HEK293 (cell line): ENCODE results near the gene MAPRE3.

Experiments
- BCL11B ChIP-seq: fragments of 450-650 bp; formaldehyde crosslinking; IDR thresholded peaks from 2 replicates; pipeline ENCODE4 v1.5.1; 2016; ENCODE audit warnings: low read depth, missing biosample characterization, missing genetic modification characterization
- HOXC10 ChIP-seq: sonication (generic); formaldehyde crosslinking; IDR thresholded peaks from 2 replicates; pipeline ENCODE4 v1.8.1; 2023; ENCODE audit warnings: mild to moderate bottlenecking, missing genetic modification reagents
- TRIM28 ChIP-seq: IDR thresholded peaks from 2 replicates; pipeline ENCODE4 v1.6.1; 2011; ENCODE audit warnings: low read length, control low read depth, borderline replicate concordance
- WT1 ChIP-seq: fragments of 450-650 bp; formaldehyde crosslinking; IDR thresholded peaks from 2 replicates; pipeline ENCODE4 v1.5.1; 2016; ENCODE audit warnings: missing biosample characterization, missing genetic modification characterization
- ZBTB8A ChIP-seq: fragments of 450-650 bp; formaldehyde crosslinking; IDR thresholded peaks from 2 replicates; pipeline ENCODE4 v1.5.1; 2016; ENCODE audit warnings: missing biosample characterization, missing genetic modification characterization
- ZFP3 ChIP-seq: fragments of 450-650 bp; formaldehyde crosslinking; IDR thresholded peaks from 2 replicates; pipeline ENCODE4 v1.5.1; 2016; ENCODE audit warnings: low read depth, missing biosample characterization, missing genetic modification characterization
- ZNF16 ChIP-seq: fragments of 450-650 bp; formaldehyde crosslinking; IDR thresholded peaks from 2 replicates; pipeline ENCODE4 v1.5.1; 2016; ENCODE audit warnings: low read depth, missing biosample characterization, missing genetic modification characterization
- ZNF174 ChIP-seq: fragments of 450-650 bp; formaldehyde crosslinking; IDR thresholded peaks from 2 replicates; pipeline ENCODE4 v1.5.0; 2017; ENCODE audit warnings: missing biosample characterization, mild to moderate bottlenecking, missing genetic modification characterization
- ZNF292 ChIP-seq: fragments of 450-650 bp; formaldehyde crosslinking; IDR thresholded peaks from 2 replicates; pipeline ENCODE4 v1.5.1; 2016; ENCODE audit warnings: low read depth, missing biosample characterization, missing genetic modification characterization, borderline replicate concordance
- ZNF473 ChIP-seq: fragments of 450-650 bp; formaldehyde crosslinking; IDR thresholded peaks from 2 replicates; pipeline ENCODE4 v1.5.1; 2017; ENCODE audit warnings: missing biosample characterization, missing genetic modification characterization
- ZNF530 ChIP-seq: fragments of 450-650 bp; formaldehyde crosslinking; IDR thresholded peaks from 2 replicates; pipeline ENCODE4 v1.5.1; 2016; ENCODE audit warnings: low read depth, missing biosample characterization, missing genetic modification characterization
- ZNF600 ChIP-seq: fragments of 450-650 bp; formaldehyde crosslinking; IDR thresholded peaks from 2 replicates; pipeline ENCODE4 v1.5.1; 2016; ENCODE audit warnings: missing biosample characterization, missing genetic modification characterization
- ZNF610 ChIP-seq: fragments of 450-650 bp; formaldehyde crosslinking; IDR thresholded peaks from 2 replicates; pipeline ENCODE4 v1.5.1; 2016; ENCODE audit warnings: missing biosample characterization, missing genetic modification characterization, borderline replicate concordance
- ZNF707 ChIP-seq: fragments of 450-650 bp; formaldehyde crosslinking; IDR thresholded peaks from 2 replicates; pipeline ENCODE4 v1.5.1; 2016; ENCODE audit warnings: missing biosample characterization, missing genetic modification characterization
- TF ChIP-seq, protein P1 (sequence below): fragments of 450-650 bp; formaldehyde crosslinking; IDR thresholded peaks from 2 replicates; pipeline ENCODE4 v1.5.1; 2016; ENCODE audit warnings: missing biosample characterization, missing genetic modification characterization, borderline replicate concordance
- TF ChIP-seq, protein P2 (sequence below): fragments of 450-650 bp; formaldehyde crosslinking; IDR thresholded peaks from 2 replicates; pipeline ENCODE4 v1.5.1; 2017; ENCODE audit warnings: missing biosample characterization, mild to moderate bottlenecking, missing genetic modification characterization, moderate library complexity
- TF ChIP-seq, protein P3 (sequence below): fragments of 450-650 bp; formaldehyde crosslinking; IDR thresholded peaks from 2 replicates; pipeline ENCODE4 v1.5.1; 2016; ENCODE audit warnings: missing biosample characterization, missing genetic modification characterization
- TF ChIP-seq, protein P4 (sequence below): fragments of 450-650 bp; formaldehyde crosslinking; conservative IDR thresholded peaks from 2 replicates; pipeline ENCODE4 v1.5.1; 2016; ENCODE audit warnings: low read depth, missing biosample characterization, missing genetic modification characterization
- TF ChIP-seq, protein P5 (sequence below): fragments of 450-650 bp; IDR thresholded peaks from 2 replicates; pipeline ENCODE4 v1.5.1; 2018; ENCODE audit warnings: missing biosample characterization, missing genetic modification characterization
- TF ChIP-seq, protein P6 (sequence below): fragments of 450-650 bp; formaldehyde crosslinking; IDR thresholded peaks from 2 replicates; pipeline ENCODE4 v1.5.1; 2017; ENCODE audit warnings: missing biosample characterization, missing genetic modification characterization

The MAPRE3 gene

DNA sequence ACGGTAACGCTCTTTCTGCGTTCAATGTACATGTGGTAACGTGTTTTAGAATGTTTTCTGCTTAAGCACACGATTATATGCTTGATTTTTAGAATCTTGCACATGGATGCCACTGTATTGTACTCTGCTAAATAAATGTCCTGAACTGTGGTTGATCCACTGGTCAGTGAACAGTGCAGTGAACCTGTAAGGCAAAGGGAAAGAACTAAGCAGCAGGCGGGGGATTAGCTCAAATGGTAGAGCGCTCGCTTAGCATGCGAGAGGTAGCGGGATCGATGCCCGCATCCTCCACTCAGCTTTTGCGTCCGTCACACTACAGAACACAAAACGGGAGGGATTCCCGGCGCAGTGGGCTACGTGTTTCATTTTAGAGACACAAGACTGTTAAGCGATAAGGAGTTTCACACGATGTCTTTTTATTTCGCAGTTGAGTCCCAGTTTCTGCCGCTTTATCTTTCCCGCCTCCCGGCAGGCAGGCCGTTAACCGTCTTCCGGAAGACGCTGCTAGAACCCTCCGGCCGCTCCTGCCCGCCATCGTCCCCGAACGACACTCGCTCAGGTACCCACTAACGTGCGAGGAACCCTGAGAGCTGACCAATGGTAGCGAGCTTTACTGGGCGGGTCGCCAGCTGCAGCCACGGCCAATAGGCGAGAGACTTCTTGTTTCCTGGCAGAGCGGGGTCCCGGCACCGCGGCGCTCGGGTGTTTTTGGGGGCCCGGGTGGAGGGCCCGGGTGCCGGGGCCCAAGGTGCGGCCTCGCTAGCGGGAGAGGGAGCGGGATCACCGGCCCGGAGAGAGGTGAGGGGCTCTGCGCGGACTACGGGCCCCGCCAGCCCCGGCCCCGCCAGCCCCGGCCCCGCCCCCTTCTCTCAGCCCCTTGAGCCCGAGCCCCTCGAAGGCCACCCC is 80.8 kb downstream of the MAPRE3 start, which contains the start of gene AGBL5 (continued):
- TF ChIP-seq, protein P1, sequence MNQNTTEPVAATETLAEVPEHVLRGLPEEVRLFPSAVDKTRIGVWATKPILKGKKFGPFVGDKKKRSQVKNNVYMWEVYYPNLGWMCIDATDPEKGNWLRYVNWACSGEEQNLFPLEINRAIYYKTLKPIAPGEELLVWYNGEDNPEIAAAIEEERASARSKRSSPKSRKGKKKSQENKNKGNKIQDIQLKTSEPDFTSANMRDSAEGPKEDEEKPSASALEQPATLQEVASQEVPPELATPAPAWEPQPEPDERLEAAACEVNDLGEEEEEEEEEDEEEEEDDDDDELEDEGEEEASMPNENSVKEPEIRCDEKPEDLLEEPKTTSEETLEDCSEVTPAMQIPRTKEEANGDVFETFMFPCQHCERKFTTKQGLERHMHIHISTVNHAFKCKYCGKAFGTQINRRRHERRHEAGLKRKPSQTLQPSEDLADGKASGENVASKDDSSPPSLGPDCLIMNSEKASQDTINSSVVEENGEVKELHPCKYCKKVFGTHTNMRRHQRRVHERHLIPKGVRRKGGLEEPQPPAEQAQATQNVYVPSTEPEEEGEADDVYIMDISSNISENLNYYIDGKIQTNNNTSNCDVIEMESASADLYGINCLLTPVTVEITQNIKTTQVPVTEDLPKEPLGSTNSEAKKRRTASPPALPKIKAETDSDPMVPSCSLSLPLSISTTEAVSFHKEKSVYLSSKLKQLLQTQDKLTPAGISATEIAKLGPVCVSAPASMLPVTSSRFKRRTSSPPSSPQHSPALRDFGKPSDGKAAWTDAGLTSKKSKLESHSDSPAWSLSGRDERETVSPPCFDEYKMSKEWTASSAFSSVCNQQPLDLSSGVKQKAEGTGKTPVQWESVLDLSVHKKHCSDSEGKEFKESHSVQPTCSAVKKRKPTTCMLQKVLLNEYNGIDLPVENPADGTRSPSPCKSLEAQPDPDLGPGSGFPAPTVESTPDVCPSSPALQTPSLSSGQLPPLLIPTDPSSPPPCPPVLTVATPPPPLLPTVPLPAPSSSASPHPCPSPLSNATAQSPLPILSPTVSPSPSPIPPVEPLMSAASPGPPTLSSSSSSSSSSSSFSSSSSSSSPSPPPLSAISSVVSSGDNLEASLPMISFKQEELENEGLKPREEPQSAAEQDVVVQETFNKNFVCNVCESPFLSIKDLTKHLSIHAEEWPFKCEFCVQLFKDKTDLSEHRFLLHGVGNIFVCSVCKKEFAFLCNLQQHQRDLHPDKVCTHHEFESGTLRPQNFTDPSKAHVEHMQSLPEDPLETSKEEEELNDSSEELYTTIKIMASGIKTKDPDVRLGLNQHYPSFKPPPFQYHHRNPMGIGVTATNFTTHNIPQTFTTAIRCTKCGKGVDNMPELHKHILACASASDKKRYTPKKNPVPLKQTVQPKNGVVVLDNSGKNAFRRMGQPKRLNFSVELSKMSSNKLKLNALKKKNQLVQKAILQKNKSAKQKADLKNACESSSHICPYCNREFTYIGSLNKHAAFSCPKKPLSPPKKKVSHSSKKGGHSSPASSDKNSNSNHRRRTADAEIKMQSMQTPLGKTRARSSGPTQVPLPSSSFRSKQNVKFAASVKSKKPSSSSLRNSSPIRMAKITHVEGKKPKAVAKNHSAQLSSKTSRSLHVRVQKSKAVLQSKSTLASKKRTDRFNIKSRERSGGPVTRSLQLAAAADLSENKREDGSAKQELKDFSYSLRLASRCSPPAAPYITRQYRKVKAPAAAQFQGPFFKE (tag by site-specific recombination) = no peak
- TF ChIP-seq ZNF292 (tag by site-specific recombination) = no peak
- no peak for TF ChIP-seq ZNF530 (tag by site-specific recombination)
- TF ChIP-seq ZNF707 (tag by site-specific recombination) = no peak
- no peak for TF ChIP-seq ZNF16 (tag by site-specific recombination)
- TF ChIP-seq, protein P2, sequence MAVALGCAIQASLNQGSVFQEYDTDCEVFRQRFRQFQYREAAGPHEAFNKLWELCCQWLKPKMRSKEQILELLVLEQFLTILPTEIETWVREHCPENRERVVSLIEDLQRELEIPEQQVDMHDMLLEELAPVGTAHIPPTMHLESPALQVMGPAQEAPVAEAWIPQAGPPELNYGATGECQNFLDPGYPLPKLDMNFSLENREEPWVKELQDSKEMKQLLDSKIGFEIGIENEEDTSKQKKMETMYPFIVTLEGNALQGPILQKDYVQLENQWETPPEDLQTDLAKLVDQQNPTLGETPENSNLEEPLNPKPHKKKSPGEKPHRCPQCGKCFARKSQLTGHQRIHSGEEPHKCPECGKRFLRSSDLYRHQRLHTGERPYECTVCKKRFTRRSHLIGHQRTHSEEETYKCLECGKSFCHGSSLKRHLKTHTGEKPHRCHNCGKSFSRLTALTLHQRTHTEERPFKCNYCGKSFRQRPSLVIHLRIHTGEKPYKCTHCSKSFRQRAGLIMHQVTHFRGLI (tag by site-specific recombination) = peak; percentile 24; the same call in 1 of the 2 replicates
- TF ChIP-seq ZNF174 (tag by site-specific recombination) = no peak
- TF ChIP-seq, protein P3, sequence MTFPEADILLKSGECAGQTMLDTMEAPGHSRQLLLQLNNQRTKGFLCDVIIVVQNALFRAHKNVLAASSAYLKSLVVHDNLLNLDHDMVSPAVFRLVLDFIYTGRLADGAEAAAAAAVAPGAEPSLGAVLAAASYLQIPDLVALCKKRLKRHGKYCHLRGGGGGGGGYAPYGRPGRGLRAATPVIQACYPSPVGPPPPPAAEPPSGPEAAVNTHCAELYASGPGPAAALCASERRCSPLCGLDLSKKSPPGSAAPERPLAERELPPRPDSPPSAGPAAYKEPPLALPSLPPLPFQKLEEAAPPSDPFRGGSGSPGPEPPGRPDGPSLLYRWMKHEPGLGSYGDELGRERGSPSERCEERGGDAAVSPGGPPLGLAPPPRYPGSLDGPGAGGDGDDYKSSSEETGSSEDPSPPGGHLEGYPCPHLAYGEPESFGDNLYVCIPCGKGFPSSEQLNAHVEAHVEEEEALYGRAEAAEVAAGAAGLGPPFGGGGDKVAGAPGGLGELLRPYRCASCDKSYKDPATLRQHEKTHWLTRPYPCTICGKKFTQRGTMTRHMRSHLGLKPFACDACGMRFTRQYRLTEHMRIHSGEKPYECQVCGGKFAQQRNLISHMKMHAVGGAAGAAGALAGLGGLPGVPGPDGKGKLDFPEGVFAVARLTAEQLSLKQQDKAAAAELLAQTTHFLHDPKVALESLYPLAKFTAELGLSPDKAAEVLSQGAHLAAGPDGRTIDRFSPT (tag by site-specific recombination) = peak; percentile 67; the same call in 1 of the 2 replicates
- TF ChIP-seq WT1 = no peak; the same call in none of the 2 replicates
- TF ChIP-seq ZFP3 (tag by site-specific recombination) = no peak; the same call in 1 of the 2 replicates
- no peak for TF ChIP-seq HOXC10 (CRISPR knock-in tag)
- TF ChIP-seq, protein P4, sequence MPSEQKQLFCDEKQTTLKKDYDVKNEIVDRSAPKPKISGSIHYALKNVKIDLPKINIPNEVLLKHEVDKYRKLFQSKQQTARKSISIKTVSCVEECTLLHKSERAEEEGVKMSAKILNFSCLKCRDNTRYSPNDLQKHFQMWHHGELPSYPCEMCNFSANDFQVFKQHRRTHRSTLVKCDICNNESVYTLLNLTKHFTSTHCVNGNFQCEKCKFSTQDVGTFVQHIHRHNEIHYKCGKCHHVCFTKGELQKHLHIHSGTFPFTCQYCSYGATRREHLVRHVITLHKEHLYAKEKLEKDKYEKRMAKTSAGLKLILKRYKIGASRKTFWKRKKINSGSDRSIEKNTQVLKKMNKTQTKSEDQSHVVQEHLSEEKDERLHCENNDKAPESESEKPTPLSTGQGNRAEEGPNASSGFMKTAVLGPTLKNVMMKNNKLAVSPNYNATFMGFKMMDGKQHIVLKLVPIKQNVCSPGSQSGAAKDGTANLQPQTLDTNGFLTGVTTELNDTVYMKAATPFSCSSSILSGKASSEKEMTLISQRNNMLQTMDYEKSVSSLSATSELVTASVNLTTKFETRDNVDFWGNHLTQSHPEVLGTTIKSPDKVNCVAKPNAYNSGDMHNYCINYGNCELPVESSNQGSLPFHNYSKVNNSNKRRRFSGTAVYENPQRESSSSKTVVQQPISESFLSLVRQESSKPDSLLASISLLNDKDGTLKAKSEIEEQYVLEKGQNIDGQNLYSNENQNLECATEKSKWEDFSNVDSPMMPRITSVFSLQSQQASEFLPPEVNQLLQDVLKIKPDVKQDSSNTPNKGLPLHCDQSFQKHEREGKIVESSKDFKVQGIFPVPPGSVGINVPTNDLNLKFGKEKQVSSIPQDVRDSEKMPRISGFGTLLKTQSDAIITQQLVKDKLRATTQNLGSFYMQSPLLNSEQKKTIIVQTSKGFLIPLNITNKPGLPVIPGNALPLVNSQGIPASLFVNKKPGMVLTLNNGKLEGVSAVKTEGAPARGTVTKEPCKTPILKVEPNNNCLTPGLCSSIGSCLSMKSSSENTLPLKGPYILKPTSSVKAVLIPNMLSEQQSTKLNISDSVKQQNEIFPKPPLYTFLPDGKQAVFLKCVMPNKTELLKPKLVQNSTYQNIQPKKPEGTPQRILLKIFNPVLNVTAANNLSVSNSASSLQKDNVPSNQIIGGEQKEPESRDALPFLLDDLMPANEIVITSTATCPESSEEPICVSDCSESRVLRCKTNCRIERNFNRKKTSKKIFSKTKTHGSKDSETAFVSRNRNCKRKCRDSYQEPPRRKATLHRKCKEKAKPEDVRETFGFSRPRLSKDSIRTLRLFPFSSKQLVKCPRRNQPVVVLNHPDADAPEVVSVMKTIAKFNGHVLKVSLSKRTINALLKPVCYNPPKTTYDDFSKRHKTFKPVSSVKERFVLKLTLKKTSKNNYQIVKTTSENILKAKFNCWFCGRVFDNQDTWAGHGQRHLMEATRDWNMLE = no peak; the same call in 1 of the 2 replicates
- TF ChIP-seq ZNF473 = no peak
- TF ChIP-seq ZNF610 (tag by site-specific recombination) = peak; percentile 91
- peak; percentile 96 for TF ChIP-seq TRIM28
- TF ChIP-seq, protein P5, sequence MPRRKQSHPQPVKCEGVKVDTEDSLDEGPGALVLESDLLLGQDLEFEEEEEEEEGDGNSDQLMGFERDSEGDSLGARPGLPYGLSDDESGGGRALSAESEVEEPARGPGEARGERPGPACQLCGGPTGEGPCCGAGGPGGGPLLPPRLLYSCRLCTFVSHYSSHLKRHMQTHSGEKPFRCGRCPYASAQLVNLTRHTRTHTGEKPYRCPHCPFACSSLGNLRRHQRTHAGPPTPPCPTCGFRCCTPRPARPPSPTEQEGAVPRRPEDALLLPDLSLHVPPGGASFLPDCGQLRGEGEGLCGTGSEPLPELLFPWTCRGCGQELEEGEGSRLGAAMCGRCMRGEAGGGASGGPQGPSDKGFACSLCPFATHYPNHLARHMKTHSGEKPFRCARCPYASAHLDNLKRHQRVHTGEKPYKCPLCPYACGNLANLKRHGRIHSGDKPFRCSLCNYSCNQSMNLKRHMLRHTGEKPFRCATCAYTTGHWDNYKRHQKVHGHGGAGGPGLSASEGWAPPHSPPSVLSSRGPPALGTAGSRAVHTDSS (tag by site-specific recombination) = peak; percentile 49; the same call in 1 of the 2 replicates
- peak; percentile 94 for TF ChIP-seq ZNF600 (tag by site-specific recombination)
- TF ChIP-seq ZBTB8A = peak; percentile 35
- TF ChIP-seq BCL11B (tag by site-specific recombination) = no peak; the same call in none of the 2 replicates
- TF ChIP-seq, protein P6, sequence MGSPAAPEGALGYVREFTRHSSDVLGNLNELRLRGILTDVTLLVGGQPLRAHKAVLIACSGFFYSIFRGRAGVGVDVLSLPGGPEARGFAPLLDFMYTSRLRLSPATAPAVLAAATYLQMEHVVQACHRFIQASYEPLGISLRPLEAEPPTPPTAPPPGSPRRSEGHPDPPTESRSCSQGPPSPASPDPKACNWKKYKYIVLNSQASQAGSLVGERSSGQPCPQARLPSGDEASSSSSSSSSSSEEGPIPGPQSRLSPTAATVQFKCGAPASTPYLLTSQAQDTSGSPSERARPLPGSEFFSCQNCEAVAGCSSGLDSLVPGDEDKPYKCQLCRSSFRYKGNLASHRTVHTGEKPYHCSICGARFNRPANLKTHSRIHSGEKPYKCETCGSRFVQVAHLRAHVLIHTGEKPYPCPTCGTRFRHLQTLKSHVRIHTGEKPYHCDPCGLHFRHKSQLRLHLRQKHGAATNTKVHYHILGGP (tag by site-specific recombination) = no peak
